BLaER1 treated with 17β-estradiol and CSF1 and Interleukin-3, amounts not matched to agents 10 nM and 100 nM (cell line): ENCODE results near the gene IFITM5.
"Not testable (repeated sequence)": the region's sequence is repeated elsewhere in the genome, so short reads cannot be mapped to it uniquely, and the experiment has no call there.

Experiments used
- H3K27ac ChIP-seq, 11 experiments: shearing (Covaris generic); formaldehyde crosslinking; 2 replicates each; pipeline ENCODE4 v1.8.1; 2022
- H3K27me3 ChIP-seq, 11 experiments: shearing (Covaris generic); formaldehyde crosslinking; 2 replicates each; pipeline ENCODE4 v1.8.1; 2022
- H3K36me3 ChIP-seq, 11 experiments: shearing (Covaris generic); formaldehyde crosslinking; 2 replicates each; pipeline ENCODE4 v1.8.1; 2022
- H3K4me1 ChIP-seq, 10 experiments: shearing (Covaris generic); formaldehyde crosslinking; 2 replicates each; pipeline ENCODE4 v1.8.1; 2022
- H3K4me2 ChIP-seq, 11 experiments: shearing (Covaris generic); formaldehyde crosslinking; 2 replicates each; pipeline ENCODE4 v1.8.1; 2022
- H3K4me3 ChIP-seq, 10 experiments: shearing (Covaris generic); formaldehyde crosslinking; 2 replicates each; pipeline ENCODE4 v1.8.1; 2022
- H3K9ac ChIP-seq, 11 experiments: shearing (Covaris generic); formaldehyde crosslinking; 2 replicates each; pipeline ENCODE4 v1.8.1; 2022
- H3K9me3 ChIP-seq, 11 experiments: shearing (Covaris generic); formaldehyde crosslinking; replicated peaks in 1 of 11; 2 replicates each; pipeline ENCODE4 v1.8.1; 2022
- H4K20me1 ChIP-seq, 11 experiments: shearing (Covaris generic); formaldehyde crosslinking; 2 replicates each; pipeline ENCODE4 v1.8.1; 2022
- Cebpa-rat ChIP-seq, 11 experiments: shearing (Covaris generic); IDR thresholded peaks; 2 replicates each; pipeline ENCODE4 v1.8.1; 2022

IFITM5 gene

GRCh38 chr11:272195-272930, 27.0 kb downstream of the IFITM5 start:
- Histone ChIP-seq H3K9me3 (peaks cover 0 to 21% (median 11%) of the 10 kb centered on the region in 11 experiments; a peak in 16 of 22 replicates), H3K27me3 (peaks cover 0 to 11% (median 2%) of the 10 kb centered on the region in 11 experiments; a peak in 7 of 22 replicates), H3K36me3 (no peaks in the 10 kb centered on the region), H3K9ac (peak overlapping the region in 3 of 11 experiments; percentile 36 to 98 (median 96); a peak in 2 of 22 replicates), H3K4me2 (peak overlapping the region; percentile 5 to 100 (median 94); a peak in 13 of 22 replicates), H3K4me3 (no peak overlapping the region), H3K27ac (peak overlapping the region; percentile 18 to 100 (median 99); a peak in 18 of 22 replicates), H3K4me1 (peaks cover 37 to 70% (median 46%) of the 10 kb centered on the region in 10 experiments), H4K20me1 (no peaks in the 10 kb centered on the region)
- TF ChIP-seq Cebpa-rat (IDR thresholded peaks at IDR 0.05), result no peak

GRCh38 chr11:271319-271715, 28.0 kb downstream of the IFITM5 start:
- Histone ChIP-seq H3K4me2 (peak overlapping the region; percentile 78 to 100 (median 96)), H3K27ac (peak overlapping the region; percentile 97 to 100 (median 99))

GRCh38 chr11:270451-271318, 28.6 kb downstream of the IFITM5 start:
- Histone ChIP-seq H3K36me3 (no peaks in the 10 kb centered on the region; a peak in 1 of 22 replicates), H3K27ac (peak overlapping the region; percentile 97 to 100 (median 99)), H3K4me2 (peak overlapping the region; percentile 78 to 100 (median 96)), H3K4me3 (peak overlapping the region in 3 of 10 experiments; percentile 12 to 72 (median 28); a peak in 3 of 20 replicates), H3K9me3 (peaks cover 6 to 15% (median 7%) of the 10 kb centered on the region in 11 experiments; a peak in 20 of 22 replicates), H3K27me3 (no peaks in the 10 kb centered on the region), H3K4me1 (peaks cover 37 to 66% (median 47%) of the 10 kb centered on the region in 10 experiments), H3K9ac (peak overlapping the region; percentile 91 to 99 (median 97)), H4K20me1 (no peaks in the 10 kb centered on the region)
- TF ChIP-seq Cebpa-rat (IDR thresholded peaks at IDR 0.05), result no peak

More at GRCh38 chr11:271319-271715, 28.0 kb downstream of the IFITM5 start:
- H3K36me3 ChIP-seq, result no peaks in the 10 kb centered on the region
- H3K9me3 ChIP-seq, result peaks cover under 1 to 15% (median 5%) of the 10 kb centered on the region in 11 experiments; a peak in 16 of 22 replicates
- no peak for TF ChIP-seq Cebpa-rat (IDR thresholded peaks at IDR 0.05)
- H4K20me1 ChIP-seq, result no peaks in the 10 kb centered on the region
- peaks cover 37 to 70% (median 47%) of the 10 kb centered on the region in 10 experiments for H3K4me1 ChIP-seq
- peaks cover 0 to under 1% (median 0%) of the 10 kb centered on the region in 11 experiments; a peak in 1 of 22 replicates for H3K27me3 ChIP-seq
- peak overlapping the region in 1 of 10 experiments; percentile 12; a peak in 2 of 20 replicates for H3K4me3 ChIP-seq
- peak overlapping the region; percentile 91 to 99 (median 97) for H3K9ac ChIP-seq

GRCh38 chr11:269146-269890, 30.0 kb downstream of the IFITM5 start:
- peak overlapping the region; percentile 53 to 76 (median 66); a peak in 19 of 20 replicates for H3K4me3 ChIP-seq
- peak overlapping the region; percentile 91 to 99 (median 97) for H3K9ac ChIP-seq

GRCh38 chr11:268716-269145, 30.6 kb downstream of the IFITM5 start:
- not testable (repeated sequence) for H3K36me3 ChIP-seq, H3K27me3 ChIP-seq, H4K20me1 ChIP-seq
- Histone ChIP-seq H3K27ac (peak overlapping the region; percentile 97 to 100 (median 99)), H3K4me2 (peak overlapping the region; percentile 82 to 100 (median 98)), H3K9ac (peak overlapping the region; percentile 91 to 99 (median 97)), H3K4me3 (peak overlapping the region; percentile 53 to 76 (median 66)), H3K4me1 (peaks cover 37 to 49% (median 44%) of the 10 kb centered on the region in 10 experiments), H3K9me3 (peaks cover 7 to 17% (median 9%) of the 10 kb centered on the region in 11 experiments; a peak in 20 of 22 replicates)
- TF ChIP-seq Cebpa-rat (IDR thresholded peaks at IDR 0.05), result 0 out of 22 replicates have a peak, but pooled peaks of 1 of the 11 experiments have one; percentile 4

More at GRCh38 chr11:269146-269890, 30.0 kb downstream of the IFITM5 start:
- H3K27me3 ChIP-seq, result no peaks in the 10 kb centered on the region
- peaks cover 37 to 52% (median 45%) of the 10 kb centered on the region in 10 experiments for H3K4me1 ChIP-seq
- peaks cover 7 to 17% (median 9%) of the 10 kb centered on the region in 11 experiments; a peak in 20 of 22 replicates for H3K9me3 ChIP-seq
- peak; percentile 50 to 100 (median 97); a peak in 19 of 22 replicates for TF ChIP-seq Cebpa-rat (IDR thresholded peaks at IDR 0.05)
- no peaks in the 10 kb centered on the region for H4K20me1 ChIP-seq
- H3K27ac ChIP-seq, result peak overlapping the region; percentile 97 to 100 (median 99)
- no peaks in the 10 kb centered on the region; a peak in 1 of 22 replicates for H3K36me3 ChIP-seq
- peak overlapping the region; percentile 90 to 100 (median 98) for H3K4me2 ChIP-seq

- Histone ChIP-seq H3K9me3 (peaks cover 7 to 11% (median 8%) of the 10 kb centered on the region in 11 experiments; a peak in 20 of 22 replicates), H3K27me3 (no peaks in the 10 kb centered on the region), H3K36me3 (no peaks in the 10 kb centered on the region; a peak in 1 of 22 replicates), H3K4me1 (peaks cover 37 to 47% (median 41%) of the 10 kb centered on the region in 10 experiments), H3K27ac (peak overlapping the region; percentile 97 to 100 (median 99)), H3K4me2 (peak overlapping the region; percentile 82 to 100 (median 98)), H4K20me1 (no peaks in the 10 kb centered on the region), H3K9ac (peak overlapping the region; percentile 91 to 99 (median 97)), H3K4me3 (peak overlapping the region; percentile 53 to 76 (median 66))
- TF ChIP-seq Cebpa-rat (IDR thresholded peaks at IDR 0.05), result no peak
Observed at GRCh38 chr11:267491-267994, 31.8 kb downstream of the IFITM5 start.

- Histone ChIP-seq H4K20me1 (no peaks in the 10 kb centered on the region), H3K27ac (peak overlapping the region in 7 of 11 experiments; percentile 25 to 60 (median 42); a peak in 10 of 22 replicates), H3K9me3 (peaks cover 7 to 11% (median 8%) of the 10 kb centered on the region in 11 experiments; a peak in 20 of 22 replicates), H3K4me3 (no peak overlapping the region), H3K4me2 (no peak overlapping the region; a peak in 1 of 22 replicates), H3K27me3 (no peaks in the 10 kb centered on the region), H3K4me1 (peaks cover 30 to 40% (median 36%) of the 10 kb centered on the region in 10 experiments), H3K36me3 (no peaks in the 10 kb centered on the region; a peak in 1 of 22 replicates), H3K9ac (no peak overlapping the region)
- no peak for TF ChIP-seq Cebpa-rat (IDR thresholded peaks at IDR 0.05)
Observed at GRCh38 chr11:266676-267439, 32.5 kb downstream of the IFITM5 start.
